CD4-positive, alpha-beta T cell (primary cell): ENCODE measurements around the gene AGBL4. TPM values are rescaled to one million over a fixed set of nuclear protein-coding genes. Genes with fewer than 3 reads are reported as not detected.

Source experiments
- ATAC-seq: fragments of 200-7000 bp; cut with Tn5 transposase; one replicate; pipeline ENCODE4 v1.10.0; 2022; ENCODE audit warnings: mild to moderate bottlenecking; ENCODE audit not compliant: poor library complexity
- CTCF ChIA-PET: fragments of 350-600 bp; sonication (Branson Sonifier 250); formaldehyde crosslinking; loops from one replicate; lab custom pipeline; 2021; ENCODE audit warnings: antibody characterized with exemption, inconsistent platforms; lab: Charles Lee
- POLR2A ChIA-PET: fragments of 350-600 bp; sonication (Branson Sonifier 250); formaldehyde crosslinking; loops from one replicate; lab custom pipeline; 2021; ENCODE audit warnings: antibody characterized with exemption, inconsistent platforms; lab: Charles Lee
- DNase-seq, 14 experiments: peaks; one replicate each; pipeline ENCODE4 v3.0.0-alpha.2; 2013 to 2020; ENCODE audit warnings: mixed read lengths in 2 of 14
- H3K27ac ChIP-seq, 2 donors: one replicate each; pipeline versions ENCODE4 v1.5.1 to v1.7.0; 2013; ENCODE audit warnings: low read length in 2 of 2, low read depth in 1 of 2, mild to moderate bottlenecking in 1 of 2
- H3K27me3 ChIP-seq, 2 experiments: 1 replicate in 1 of 2; 2 replicates in 1 of 2; pipeline versions ENCODE4 v1.6.1 to v1.7.0; 2013; ENCODE audit warnings: low read length in 2 of 2, control low read depth in 1 of 2, mild to moderate bottlenecking in 1 of 2, moderate library complexity in 1 of 2; ENCODE audit not compliant: insufficient read depth in 2 of 2, control insufficient read depth in 1 of 2
- H3K36me3 ChIP-seq: one replicate; pipeline ENCODE4 v1.6.1; 2013; ENCODE audit warnings: low read length, control low read depth; ENCODE audit not compliant: insufficient read depth
- H3K4me1 ChIP-seq: one replicate; pipeline ENCODE4 v1.6.1; 2013; ENCODE audit warnings: low read length, control low read depth; ENCODE audit not compliant: insufficient read depth
- H3K4me3 ChIP-seq: one replicate; pipeline ENCODE4 v1.5.1; 2013; ENCODE audit warnings: mild to moderate bottlenecking, low read length, moderate library complexity
- H3K9me3 ChIP-seq, 2 experiments: 1 replicate in 1 of 2; 2 replicates in 1 of 2; pipeline versions ENCODE4 v1.6.1 to v1.7.0; 2013; ENCODE audit warnings: low read length in 2 of 2, mild to moderate bottlenecking in 2 of 2, control low read depth in 1 of 2, moderate library complexity in 1 of 2; ENCODE audit not compliant: control insufficient read depth in 1 of 2, insufficient read depth in 1 of 2
- H3K27ac Mint-ChIP-seq: one replicate; pipeline ENCODE4 v1.8.0; 2020; ENCODE audit warnings: mixed read lengths
- H3K27me3 Mint-ChIP-seq: one replicate; pipeline ENCODE4 v1.8.0; 2021; ENCODE audit warnings: mixed read lengths
- H3K36me3 Mint-ChIP-seq: one replicate; pipeline ENCODE4 v1.8.0; 2021; ENCODE audit warnings: low read depth, mixed read lengths
- H3K4me1 Mint-ChIP-seq: one replicate; pipeline ENCODE4 v1.8.0; 2021; ENCODE audit warnings: low read depth, mixed read lengths
- H3K4me3 Mint-ChIP-seq: one replicate; pipeline ENCODE4 v1.8.0; 2020; ENCODE audit warnings: mild to moderate bottlenecking, mixed read lengths
- H3K9me3 Mint-ChIP-seq: one replicate; pipeline ENCODE4 v1.8.0; 2020; ENCODE audit warnings: mixed read lengths
- intact Hi-C, 2 experiments: fragments of 100-400 bp; cut with DNase I in 1 of 2; cut with micrococcal nuclease in 1 of 2; formaldehyde crosslinking; loops; one replicate each; pipeline versions ENCODE4 v1.15.1 to v1.9.0; 2023 to 2025; cut with DNase I, micrococcal nuclease
- total RNA-seq, 174 experiments: library from RNA in 2 of 174; stranded (reverse) in 2 of 174; gene quantifications; one replicate each; pipeline ENCODE4 v1.2.3 and lab custom pipeline; 2021 to 2026
- TF ChIP-seq, protein P1 (sequence below): fragments of 200-600 bp; IDR thresholded peaks from one replicate; pipeline ENCODE4 v1.8.0; 2022; ENCODE audit warnings: antibody characterized with exemption, mild to moderate bottlenecking

The AGBL4 gene
- total RNA-seq, 2 experiments from 2014 or later: 0.11 TPM; not detected in 1

- no peaks in the 10 kb centered on the region for H3K9me3 Mint-ChIP-seq
- H3K27ac Mint-ChIP-seq: no peak overlapping the region
- no peak overlapping the region for H3K27ac ChIP-seq
- POLR2A ChIA-PET: no interaction called here
- intact Hi-C loops: no loop called here
- no peak overlapping the region for H3K4me3 Mint-ChIP-seq
- ATAC-seq (no peak), DNase-seq (no peak)
- CTCF ChIA-PET: no interaction called here
- no peaks in the 10 kb centered on the region for H3K36me3 Mint-ChIP-seq
- H3K27me3 ChIP-seq: no peaks in the 10 kb centered on the region
- no peaks in the 10 kb centered on the region for H3K36me3 ChIP-seq
- H3K27me3 Mint-ChIP-seq: no peaks in the 10 kb centered on the region
- no peaks in the 10 kb centered on the region for H3K9me3 ChIP-seq
- TF ChIP-seq, protein P1, sequence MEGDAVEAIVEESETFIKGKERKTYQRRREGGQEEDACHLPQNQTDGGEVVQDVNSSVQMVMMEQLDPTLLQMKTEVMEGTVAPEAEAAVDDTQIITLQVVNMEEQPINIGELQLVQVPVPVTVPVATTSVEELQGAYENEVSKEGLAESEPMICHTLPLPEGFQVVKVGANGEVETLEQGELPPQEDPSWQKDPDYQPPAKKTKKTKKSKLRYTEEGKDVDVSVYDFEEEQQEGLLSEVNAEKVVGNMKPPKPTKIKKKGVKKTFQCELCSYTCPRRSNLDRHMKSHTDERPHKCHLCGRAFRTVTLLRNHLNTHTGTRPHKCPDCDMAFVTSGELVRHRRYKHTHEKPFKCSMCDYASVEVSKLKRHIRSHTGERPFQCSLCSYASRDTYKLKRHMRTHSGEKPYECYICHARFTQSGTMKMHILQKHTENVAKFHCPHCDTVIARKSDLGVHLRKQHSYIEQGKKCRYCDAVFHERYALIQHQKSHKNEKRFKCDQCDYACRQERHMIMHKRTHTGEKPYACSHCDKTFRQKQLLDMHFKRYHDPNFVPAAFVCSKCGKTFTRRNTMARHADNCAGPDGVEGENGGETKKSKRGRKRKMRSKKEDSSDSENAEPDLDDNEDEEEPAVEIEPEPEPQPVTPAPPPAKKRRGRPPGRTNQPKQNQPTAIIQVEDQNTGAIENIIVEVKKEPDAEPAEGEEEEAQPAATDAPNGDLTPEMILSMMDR: no peak
- no peaks in the 10 kb centered on the region for H3K4me1 ChIP-seq
- no peaks in the 10 kb centered on the region for H3K4me1 Mint-ChIP-seq
- no peak overlapping the region for H3K4me3 ChIP-seq
These were observed 665.7 kb downstream of the AGBL4 start for GRCh38 chr1:49358036-49358435.

- no peaks in the 10 kb centered on the region for H3K4me1 ChIP-seq
- H3K4me3 ChIP-seq: no peak overlapping the region
- no peak overlapping the region for H3K27ac ChIP-seq
- H3K4me1 Mint-ChIP-seq: no peaks in the 10 kb centered on the region
- no peak for DNase-seq
- H3K36me3 Mint-ChIP-seq: no peaks in the 10 kb centered on the region
- POLR2A ChIA-PET: no interaction called here
- intact Hi-C loops: no loop called here
- H3K27me3 ChIP-seq: no peaks in the 10 kb centered on the region
- no peaks in the 10 kb centered on the region for H3K27me3 Mint-ChIP-seq
- H3K36me3 ChIP-seq: no peaks in the 10 kb centered on the region
- no peak overlapping the region for H3K27ac Mint-ChIP-seq
- ATAC-seq: no peak
- H3K4me3 Mint-ChIP-seq: no peak overlapping the region
- CTCF ChIA-PET: no interaction called here
- no peaks in the 10 kb centered on the region for H3K9me3 Mint-ChIP-seq
- TF ChIP-seq, protein P1: no peak
- H3K9me3 ChIP-seq: no peaks in the 10 kb centered on the region
These were observed 667.2 kb downstream of the AGBL4 start for GRCh38 chr1:49356594-49356993.

GRCh38 chr1:49351768-49352167 lies 672.0 kb downstream of the AGBL4 start:
- no peaks in the 10 kb centered on the region for H3K27me3 Mint-ChIP-seq
- no peak overlapping the region for H3K27ac ChIP-seq
- ATAC-seq: no peak
- no peaks in the 10 kb centered on the region for H3K4me1 ChIP-seq
- TF ChIP-seq, protein P1: no peak
- no peak overlapping the region for H3K4me3 ChIP-seq
- no peaks in the 10 kb centered on the region for H3K36me3 Mint-ChIP-seq
- H3K4me1 Mint-ChIP-seq: no peaks in the 10 kb centered on the region
- ChIA-PET CTCF (no interaction called here), POLR2A (no interaction called here)
- H3K4me3 Mint-ChIP-seq: no peak overlapping the region
- intact Hi-C loops: loop anchor here in 1 of 2 experiments (1.0 kb wide), 1 partner anchor 35 kb away; no protein-coding TSS in a partner anchor
- no peaks in the 10 kb centered on the region for H3K36me3 ChIP-seq
- no peak overlapping the region for H3K27ac Mint-ChIP-seq
- H3K27me3 ChIP-seq: no peaks in the 10 kb centered on the region
- H3K9me3 ChIP-seq: peaks cover 0 to 13% of the 10 kb centered on the region in 2 experiments
- H3K9me3 Mint-ChIP-seq: no peaks in the 10 kb centered on the region
- DNase-seq: no peak
